HT1080 (cell line): Measurements from ENCODE around the gene ZNF410. TPM values are rescaled to one million over a fixed set of nuclear protein-coding genes. Genes with fewer than 3 reads are reported as not detected.
"Not testable (repeated sequence)": the region's sequence is repeated elsewhere in the genome, so short reads cannot be mapped to it uniquely, and the experiment has no call there.

ENCODE experiments used
- DNase-seq: peaks from one replicate; pipeline ENCODE4 v3.0.0-alpha.2; 2015; ENCODE audit warnings: low read depth
- polyA plus RNA-seq, 2 experiments: library from polyadenylated mRNA; depleted of rRNA; stranded (reverse); fragments of >200 nt; gene quantifications; 2 replicates each; pipeline ENCODE4 v1.2.3, GENCODE V29; 2015
- total RNA-seq: library from RNA; depleted of rRNA; stranded (reverse); fragments of >200 nt; shearing (Covaris generic); gene quantifications from 2 replicates; pipeline ENCODE4 v1.2.3, GENCODE V29; 2014; rRNA removed

Gene ZNF410, protein sequence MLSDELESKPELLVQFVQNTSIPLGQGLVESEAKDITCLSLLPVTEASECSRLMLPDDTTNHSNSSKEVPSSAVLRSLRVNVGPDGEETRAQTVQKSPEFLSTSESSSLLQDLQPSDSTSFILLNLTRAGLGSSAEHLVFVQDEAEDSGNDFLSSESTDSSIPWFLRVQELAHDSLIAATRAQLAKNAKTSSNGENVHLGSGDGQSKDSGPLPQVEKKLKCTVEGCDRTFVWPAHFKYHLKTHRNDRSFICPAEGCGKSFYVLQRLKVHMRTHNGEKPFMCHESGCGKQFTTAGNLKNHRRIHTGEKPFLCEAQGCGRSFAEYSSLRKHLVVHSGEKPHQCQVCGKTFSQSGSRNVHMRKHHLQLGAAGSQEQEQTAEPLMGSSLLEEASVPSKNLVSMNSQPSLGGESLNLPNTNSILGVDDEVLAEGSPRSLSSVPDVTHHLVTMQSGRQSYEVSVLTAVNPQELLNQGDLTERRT
- total RNA-seq, result 61.2 and 64.5 TPM in 2 replicates
- polyA plus RNA-seq (2015; cell fraction: cytosol; rRNA removed), result 39.1 and 41.5 TPM in 2 replicates
- polyA plus RNA-seq (2015; cell fraction: nucleus; rRNA removed), result 39.5 and 41.9 TPM in 2 replicates

DNA sequence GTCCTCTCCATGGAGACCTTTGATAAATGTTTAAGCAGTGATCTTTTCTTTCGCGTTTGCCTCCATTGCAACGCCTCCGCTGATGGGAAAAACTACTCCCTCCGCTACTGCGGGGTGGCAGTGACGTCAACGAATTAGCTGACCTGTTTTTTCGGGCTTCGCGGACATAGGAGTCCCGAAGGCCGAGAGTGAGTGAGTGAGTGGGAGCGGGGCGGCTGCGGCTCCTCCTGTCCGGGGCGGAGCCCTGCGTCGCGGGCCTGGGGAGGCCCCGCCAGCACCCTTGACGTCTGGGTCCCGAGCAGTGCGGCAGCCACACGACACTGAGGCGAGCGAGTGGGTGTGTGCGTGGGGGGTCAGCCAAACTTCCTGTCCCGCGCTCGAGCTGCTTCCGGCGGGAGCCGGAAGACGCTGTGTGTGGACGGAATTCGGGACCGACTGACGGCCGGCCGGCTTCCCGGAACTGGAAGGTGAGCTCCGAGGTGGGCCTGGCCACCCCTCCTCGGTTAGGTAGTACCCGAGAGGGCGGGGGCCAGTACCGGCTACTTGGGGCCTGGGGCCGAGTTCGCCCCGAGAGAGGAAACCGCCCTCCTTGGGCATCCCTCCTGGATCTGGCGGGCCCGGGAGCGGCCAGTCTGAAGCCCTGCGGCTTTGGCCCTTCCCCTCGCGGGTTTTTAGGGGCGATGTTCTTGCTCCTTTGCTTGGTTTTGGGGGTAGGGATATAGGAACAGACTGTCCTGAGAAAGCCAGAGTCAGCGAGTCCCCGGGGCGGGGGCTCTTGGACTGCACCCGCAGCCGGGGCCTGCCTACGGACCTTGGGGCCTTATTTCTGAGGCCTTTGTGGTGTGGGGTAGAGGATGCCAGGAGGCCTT lies at the start of gene ZNF410:
Gene ZNF410, plus strand, starts transcription at position 411 of the 869 bp plus-strand sequence. CDS start 5,317 bp downstream, outside the sequence.
- DNase-seq, result peak; percentile 99

DNA sequence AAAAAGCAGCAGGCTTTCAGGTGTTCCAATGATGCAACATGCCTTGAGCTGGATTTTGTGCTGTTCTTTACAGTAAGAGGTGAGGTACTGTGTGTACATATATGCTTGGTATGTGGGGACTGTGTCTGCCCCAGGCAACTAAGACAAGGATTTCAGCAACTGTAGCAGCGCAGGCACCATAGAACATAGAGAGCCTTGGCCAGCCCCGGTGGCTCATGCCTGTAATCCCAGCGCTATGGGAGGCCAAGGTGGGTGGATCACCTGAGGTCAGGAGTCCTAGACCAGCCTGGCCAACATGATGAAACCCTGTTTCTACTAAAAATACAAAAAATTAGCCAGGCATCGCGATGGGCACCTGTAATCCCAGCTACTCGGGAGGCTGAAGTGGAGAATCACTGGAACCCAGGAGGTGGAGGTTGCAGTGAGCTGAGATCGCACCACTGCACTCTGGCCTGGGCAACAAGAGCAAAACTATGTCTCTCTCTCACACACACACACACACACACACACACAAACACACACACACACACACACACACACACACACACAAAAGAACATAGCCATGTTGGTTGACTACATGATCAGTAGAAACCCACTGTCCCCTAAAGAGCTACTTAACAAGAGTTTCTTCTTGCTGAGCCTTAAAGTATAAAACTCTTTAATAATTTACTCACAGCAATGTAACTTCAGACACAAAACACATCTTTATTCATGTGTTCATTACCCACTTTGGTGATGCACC lies 48.2 kb upstream of the ZNF410 start:
- DNase-seq, result not testable (repeated sequence)

DNA sequence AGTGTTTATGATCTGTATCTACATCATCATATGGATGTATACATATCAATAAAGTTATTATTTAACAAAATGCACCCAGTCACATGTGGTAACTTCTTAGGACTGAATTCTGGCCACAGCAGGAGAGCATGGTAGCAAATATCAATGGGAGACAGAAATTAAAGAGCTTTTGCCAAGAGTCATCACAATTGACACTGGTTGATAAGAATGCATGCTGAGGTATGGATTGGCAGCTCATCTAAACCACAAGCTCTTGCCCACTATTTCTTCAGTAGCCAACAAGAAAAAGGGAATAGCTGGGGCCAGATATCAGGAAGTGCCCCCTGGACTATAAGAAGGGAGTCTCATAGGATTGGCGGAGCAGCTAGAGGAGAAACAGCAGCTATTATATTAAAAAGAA lies 44.5 kb upstream of the ZNF410 start:
- no peak for DNase-seq

DNA sequence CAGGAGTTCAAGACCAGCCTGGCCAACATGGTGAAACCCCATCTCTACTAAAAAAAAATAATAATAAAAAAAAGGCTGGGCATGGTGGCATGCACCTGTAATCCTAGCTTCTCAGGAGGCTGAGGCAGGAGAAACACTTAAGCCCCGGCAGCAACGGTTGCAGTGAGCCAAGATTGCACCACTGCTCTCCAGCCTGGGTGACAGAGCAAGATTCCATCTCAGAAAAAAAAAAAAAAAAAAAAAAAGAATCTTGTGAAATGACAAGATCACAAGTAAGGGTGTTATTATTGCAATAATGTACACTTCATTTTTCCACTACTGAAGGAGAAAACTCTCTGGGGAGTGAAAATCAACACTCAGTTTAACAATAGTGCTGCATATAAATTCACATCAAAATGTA lies 43.8 kb upstream of the ZNF410 start:
- no peak for DNase-seq

DNA sequence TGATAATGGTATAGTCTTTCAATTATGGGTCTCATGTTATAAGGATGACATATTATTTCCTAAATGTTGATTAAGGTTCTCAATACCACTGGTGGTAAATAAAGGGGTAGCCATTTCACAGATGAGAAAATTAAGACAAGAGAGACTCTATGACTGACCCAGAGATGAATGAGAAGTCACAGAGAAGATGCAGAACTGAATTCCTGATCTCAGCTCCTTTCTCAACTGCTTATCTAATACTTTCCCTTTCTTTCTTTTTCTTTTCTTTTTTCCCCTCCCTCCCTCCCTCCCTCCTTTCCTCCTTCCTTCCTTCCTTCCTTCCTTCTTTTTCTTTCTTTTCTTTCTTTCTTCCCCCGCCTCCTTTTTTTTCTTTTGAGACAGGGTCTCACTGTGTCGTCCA lies 43.4 kb upstream of the ZNF410 start:
- DNase-seq, result no peak

DNA sequence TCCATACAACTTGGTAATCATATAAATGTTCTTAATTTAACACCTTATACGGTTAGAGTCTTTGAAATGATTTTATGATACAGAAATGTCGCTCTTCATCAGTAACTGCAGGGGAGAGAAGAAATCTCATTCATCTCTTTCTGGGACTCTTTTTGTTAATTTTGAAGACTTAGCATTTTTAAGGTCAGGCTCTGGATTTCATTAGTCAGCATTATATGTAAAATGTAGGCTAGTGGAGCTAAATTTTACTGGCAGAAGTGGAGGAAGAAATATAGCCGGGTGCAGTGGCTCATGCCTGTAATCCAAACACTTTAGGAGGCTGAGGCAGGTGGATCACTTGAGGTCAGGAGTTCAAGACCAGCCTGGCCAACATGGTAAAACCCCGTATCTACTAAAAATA lies 39.7 kb upstream of the ZNF410 start:
- DNase-seq, result no peak

DNA sequence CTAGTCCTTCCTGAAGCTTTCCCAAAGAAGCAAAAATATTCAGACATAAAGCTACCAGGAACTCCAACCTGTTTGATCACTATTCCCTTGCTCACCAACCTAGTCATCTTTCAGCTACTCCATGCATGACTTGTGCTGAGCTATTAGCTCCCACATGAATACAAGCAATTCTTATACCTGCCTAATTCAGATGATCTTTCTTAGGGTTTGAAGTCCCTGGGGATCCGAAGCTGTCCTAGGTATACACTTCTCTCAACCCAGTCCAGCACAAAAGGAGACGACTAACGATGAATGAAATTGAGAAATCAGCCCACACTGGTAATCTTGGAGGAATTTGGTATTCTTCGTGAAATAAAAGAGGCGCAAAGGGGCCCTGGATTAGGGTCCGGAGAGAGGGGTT lies 35.7 kb upstream of the ZNF410 start:
- DNase-seq, result peak; percentile 27

DNA sequence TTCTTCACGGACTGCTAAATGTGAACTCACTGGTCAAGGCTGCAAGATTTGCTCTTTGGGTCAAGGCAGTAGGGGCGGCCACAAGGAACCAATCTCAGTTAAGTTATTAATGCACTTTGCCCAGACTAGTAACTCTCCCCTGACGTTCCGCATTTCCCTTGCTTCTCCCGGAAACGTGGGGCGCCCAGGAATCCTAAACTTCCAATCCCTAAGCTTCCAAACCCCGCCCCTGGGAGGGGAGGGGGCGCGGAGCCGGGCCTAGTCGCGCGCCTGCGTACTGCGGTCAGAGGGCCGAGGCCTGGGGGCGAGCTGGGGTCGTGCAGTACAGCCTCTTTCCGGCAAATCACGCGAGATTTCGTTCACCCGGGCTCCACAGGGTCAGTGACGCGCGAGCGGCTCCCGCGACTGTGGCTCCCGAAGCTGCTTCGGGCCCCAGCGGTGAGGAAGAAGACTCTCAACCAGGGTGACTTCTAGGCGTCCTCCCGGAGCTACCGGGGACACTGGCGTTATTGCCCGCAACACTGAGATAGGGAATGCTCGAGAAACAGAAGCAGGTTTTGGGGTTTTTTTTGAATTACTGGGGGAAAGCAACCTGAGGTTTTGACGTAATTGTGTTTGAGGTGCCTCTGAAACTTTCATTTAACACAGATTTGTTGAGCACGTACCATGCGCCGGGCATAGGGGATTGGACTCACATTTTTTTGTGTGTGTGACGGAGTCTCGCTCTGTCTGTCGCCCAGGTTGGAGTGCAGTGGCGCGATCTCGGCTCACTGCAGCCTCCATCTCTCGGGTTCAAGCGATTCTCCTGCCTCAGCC lies 34.9 kb upstream of the ZNF410 start, which contains the start of gene PTGR2:
Gene PTGR2, plus strand, starts transcription at position 265 of the 816 bp plus-strand sequence. CDS start 7,032 bp downstream, outside the sequence.
- DNase-seq, result peak; percentile 97

DNA sequence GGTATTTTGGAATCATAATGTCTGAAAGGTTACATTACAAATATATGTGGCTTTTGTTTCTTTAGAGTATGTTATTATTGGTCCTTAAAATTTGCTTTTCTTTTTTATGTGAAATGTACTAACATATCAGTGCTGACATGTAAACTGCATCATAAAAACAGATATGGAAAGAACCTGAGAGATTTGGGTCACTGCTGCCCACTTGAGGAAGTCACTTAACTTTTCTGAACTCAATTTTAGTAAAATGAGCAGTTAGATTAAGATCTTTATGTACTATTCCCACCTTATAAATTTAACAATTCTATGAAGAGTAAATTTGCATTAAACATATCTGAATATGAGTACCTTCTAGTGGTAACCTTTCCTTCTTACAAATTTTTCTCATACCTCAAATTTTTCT lies 27.5 kb upstream of the ZNF410 start:
- no peak for DNase-seq

DNA sequence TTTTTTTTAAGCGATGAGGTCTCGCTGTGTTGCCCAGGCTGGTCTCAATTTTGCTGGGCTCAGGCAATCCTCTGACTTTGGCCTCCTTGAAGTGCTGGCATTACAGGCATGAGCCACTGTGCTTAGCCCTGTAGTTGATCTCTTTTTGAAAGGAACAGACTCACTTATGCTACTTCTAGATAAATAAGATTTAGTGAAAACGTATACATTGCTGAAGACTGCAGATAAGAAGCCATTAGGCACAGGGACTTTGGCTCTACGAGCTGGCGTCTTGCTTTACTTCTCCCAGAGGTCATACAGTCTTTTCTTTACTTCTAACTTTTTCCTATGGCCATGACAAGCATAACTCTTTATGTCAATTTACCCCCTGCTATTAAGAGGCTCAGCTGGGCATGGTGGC lies 25.6 kb upstream of the ZNF410 start:
- no peak for DNase-seq

DNA sequence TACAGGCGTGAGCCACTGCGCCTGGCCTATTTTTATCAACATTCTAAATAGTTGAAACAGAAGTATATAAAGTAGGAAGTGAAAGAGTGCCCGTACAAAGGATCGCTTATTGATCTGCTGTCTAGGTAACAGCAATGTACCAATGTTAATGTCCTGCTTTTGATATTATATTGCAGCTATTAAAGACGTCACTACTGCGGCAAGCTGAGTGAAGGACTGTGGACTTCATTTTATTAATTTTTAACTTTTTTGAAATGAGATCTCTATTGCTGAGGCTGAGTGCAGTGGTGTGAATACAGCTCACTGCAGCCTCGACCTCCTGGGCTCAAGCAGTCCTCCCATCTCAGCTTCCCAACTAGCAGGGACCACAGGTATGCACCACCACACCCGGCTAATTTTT lies 24.2 kb upstream of the ZNF410 start:
- DNase-seq, result no peak

DNA sequence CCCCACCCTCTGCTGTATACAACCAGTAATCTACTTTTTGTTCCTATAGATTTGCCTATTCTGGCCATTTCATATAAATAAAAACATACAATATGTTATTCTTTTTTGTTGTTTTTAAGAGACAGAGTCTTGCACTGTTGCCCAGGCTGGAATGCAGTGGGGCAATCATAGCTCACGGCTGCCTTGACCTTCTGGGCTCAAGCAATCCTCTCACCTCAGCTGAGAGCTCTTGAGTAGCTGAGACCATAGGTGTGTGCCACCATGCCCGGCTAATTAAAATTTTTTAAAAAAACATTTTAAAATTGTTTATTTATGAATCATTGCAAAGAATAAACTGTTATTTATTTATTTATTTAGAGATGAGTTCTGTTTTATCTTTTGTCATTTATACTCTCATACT lies 23.4 kb upstream of the ZNF410 start:
- no peak for DNase-seq

DNA sequence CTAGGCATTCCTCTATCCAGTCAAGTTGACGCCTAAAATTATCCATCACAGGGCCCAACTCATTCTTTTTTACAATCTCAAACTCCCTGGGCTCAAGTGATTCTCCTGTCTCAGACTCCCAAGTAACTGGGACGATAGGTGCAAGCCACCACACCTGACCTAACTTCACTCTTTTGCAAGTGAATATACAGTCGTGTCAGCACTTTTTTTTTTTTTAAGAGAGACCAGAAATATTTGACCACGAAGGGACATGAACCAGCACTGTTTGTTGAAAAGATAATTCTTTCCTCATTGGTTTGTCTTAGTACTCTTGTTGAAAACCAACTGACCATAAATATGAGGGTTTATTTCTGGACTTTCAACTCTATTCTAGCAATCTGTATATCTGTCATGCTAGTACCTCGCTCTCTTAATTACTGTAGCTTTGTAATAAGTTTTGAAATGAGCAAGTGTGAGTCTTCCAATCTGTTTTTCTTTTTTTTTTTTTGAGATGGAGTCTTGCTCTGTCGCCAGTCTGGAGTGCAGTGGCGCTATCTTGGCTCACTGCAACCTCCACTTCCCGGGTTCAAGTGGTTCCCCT lies 21.0 kb upstream of the ZNF410 start:
- DNase-seq, result no peak

DNA sequence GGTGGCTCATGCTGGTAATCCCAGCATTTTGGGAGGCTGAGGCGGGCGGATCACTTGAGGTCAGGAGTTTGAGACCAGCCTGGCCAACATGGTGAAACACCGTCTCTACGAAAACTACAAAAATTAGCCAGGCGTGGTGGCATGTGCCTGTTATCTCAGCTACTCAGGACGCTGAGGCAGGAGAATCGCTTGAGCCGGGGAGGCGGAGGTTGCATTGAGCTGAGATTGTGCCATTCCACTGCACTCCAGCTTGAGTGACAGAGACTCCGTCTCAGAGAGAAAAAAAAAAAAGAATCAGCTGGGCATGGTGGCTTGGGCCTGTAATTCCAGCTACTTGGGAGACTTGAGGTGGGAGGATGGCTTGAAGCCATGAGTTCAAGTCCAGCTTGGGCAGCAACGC lies 16.9 kb upstream of the ZNF410 start:
- not testable (repeated sequence) for DNase-seq

DNA sequence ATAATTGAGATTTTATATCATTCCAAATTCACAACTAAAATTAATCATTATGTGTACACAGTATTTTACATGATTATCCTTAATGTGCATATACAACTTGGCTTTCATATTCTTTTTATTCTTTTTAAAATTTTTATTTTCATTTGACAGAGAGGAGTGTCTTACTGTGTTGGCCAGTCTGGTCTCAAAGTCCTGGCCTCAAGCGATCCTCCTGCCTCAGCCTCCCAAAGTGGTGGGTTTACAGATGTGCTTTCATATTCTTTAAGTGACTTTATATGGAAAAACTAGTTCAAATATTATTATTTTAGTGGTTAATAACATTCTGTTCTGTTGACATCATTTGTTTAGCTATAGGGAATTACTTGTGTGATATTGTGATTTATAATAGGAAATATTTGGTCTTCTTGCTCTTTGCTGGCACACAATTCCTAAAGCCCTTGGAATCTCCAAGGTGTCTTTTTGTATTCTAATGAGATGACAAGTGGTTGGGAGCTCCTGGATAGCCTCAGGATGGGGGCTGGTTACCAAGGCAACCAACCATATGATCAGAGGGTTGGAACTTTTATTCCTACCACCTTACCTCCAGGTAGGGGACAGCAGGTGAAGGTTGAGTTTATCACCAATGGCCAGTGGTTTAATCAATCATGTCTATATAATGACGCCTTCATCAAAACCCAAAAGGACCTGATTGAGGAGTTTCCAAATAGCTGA lies 16.0 kb upstream of the ZNF410 start:
- no peak for DNase-seq

DNA sequence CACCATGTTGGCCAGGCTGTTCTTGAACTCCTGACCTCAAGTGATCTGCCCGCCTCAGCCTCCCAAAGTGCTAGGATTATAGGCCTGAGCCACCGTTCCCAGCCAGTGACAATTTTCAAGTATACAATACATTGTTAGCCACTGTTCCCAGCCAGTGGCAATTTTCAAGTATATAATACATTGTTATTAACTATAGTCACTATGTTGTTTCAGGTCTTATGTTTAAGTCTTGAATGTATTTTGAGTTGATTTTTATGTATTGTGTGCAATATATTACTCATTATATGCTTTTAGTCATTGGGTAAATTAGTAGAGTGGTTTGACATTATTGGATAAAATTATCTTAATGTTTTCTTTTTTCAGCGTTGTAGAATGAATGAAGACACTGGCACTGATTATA lies 13.0 kb upstream of the ZNF410 start:
- DNase-seq, result no peak

DNA sequence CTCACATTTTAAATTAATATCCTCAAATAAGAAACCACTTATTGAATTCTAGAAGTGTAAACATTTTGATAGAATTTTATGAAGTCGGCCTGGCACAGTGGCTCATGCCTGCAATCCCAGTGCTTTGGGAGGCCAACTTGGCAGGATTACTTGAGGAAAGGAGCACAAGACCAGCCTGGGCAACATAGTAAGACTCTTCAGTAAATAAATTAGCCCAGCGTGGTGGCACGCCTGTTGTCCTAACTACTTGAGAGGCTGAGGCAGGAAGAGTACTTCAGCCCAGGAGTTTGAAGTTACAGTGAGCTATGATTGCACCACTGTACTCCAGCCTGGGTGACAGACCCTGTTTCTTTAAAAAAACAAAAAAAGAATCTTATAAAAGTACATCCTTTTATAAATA lies 8.9 kb upstream of the ZNF410 start:
- no peak for DNase-seq

DNA sequence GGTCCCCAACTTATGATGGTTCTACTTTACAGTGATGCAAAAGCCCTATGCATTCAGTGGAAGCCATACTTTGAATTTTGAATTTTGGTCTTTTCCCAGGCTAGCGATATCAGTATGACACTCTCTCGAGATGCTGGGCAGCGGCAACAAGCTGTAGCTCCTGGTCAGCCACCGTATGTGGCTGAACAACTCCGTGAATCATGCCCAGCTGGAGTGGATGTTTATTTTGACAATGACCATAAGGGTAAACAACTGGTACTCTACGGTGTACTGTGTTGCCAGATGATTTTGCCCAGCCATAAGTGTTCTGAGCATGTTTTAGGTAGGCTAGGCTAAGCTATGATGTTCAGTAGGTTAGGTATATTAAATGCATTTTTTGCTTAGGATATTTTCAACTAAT lies 8.2 kb upstream of the ZNF410 start:
- DNase-seq, result no peak

DNA sequence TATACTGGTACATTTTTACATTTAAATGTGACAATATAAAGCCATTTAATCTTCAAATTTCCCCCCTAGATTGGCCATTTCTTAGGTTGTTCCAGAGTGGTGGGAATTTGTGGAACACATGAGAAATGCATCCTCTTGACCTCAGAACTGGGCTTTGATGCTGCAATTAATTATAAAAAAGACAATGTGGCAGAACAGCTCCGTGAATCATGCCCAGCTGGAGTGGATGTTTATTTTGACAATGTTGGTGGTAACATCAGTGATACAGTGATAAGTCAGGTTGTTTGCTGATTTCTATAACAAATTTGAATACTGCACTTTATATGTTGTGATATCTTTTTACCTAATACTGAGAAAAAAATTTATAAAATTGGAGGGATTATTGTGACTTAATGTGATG lies 7.6 kb upstream of the ZNF410 start:
- no peak for DNase-seq
